ENCODE results near the gene PIGX. TPM values are rescaled to one million over a fixed set of nuclear protein-coding genes. Genes with fewer than 3 reads are reported as not detected.

PIGX gene
- total RNA-seq, 8 experiments from 2014 or later, result 9.8 to 35.3 (median 24.3) TPM

DNA sequence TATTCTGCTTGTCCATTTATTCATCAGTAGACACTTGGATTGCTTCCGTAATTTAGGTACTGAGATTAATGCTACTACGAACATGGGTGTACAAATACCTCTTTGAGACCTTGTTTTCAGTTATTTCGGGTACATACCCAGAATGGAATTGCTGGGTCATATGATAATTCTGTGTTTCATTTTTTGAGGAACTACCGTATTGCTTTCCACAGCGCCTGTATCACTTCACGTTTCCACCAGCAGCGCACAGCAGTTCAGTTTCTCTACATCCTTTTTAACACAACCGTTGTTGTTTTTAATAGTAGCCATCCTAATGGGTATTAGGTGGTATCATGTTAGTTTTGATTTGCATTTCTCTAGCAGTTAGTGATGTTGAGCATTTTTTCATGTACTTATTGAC lies 36.9 kb downstream of the PIGX start:
- Histone ChIP-seq H3K4me1 (replicated peaks in 1 of 2) (no peaks in the 10 kb centered on the region), H3K27ac (no peak overlapping the region), H3K4me3 (no peak overlapping the region)
- ATAC-seq (replicated peaks in 6 of 8), result no peak
- 60 to 100% (median 96%) methylated on average over 2 to 7 of the region's 8 CpGs for WGBS, 10 experiments
- in situ Hi-C loops (cut with MboI; ENCODE audit: low pct_unique_long_range_greater_than_20kb in 2 of 9, low sequenced_read_pairs in 9 of 9, unreplicated experiment in 9 of 9), result no loop called here

DNA sequence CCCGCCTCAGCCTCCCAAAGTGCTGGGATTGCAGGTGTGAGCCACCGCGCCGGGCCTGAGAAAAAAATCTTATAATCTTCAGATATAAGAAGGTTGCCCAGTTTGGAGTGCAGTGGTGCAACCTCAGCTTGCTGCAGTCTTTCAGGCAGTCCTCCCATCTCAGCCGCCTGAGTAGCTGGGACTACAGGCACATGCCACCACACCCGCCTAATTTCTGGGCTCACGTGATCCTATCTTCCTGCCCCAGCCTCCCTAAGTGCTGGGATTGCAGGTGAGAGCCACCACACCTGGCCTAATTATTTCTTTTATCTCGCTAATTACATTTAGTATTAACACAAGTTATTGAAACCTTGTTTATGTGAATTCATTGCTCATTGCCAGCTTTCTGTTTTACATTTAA lies 41.0 kb downstream of the PIGX start:
- WGBS, 10 experiments, result 60 to 100% (median 88%) methylated on average over 1 to 8 of the region's 8 CpGs
- ATAC-seq (replicated peaks in 6 of 8), result no peak
- in situ Hi-C loops (cut with MboI; ENCODE audit: low pct_unique_long_range_greater_than_20kb in 2 of 9, low sequenced_read_pairs in 9 of 9, unreplicated experiment in 9 of 9), result no loop called here
- Histone ChIP-seq H3K27ac (no peak overlapping the region), H3K4me3 (no peak overlapping the region), H3K4me1 (replicated peaks in 1 of 2) (no peaks in the 10 kb centered on the region)

DNA sequence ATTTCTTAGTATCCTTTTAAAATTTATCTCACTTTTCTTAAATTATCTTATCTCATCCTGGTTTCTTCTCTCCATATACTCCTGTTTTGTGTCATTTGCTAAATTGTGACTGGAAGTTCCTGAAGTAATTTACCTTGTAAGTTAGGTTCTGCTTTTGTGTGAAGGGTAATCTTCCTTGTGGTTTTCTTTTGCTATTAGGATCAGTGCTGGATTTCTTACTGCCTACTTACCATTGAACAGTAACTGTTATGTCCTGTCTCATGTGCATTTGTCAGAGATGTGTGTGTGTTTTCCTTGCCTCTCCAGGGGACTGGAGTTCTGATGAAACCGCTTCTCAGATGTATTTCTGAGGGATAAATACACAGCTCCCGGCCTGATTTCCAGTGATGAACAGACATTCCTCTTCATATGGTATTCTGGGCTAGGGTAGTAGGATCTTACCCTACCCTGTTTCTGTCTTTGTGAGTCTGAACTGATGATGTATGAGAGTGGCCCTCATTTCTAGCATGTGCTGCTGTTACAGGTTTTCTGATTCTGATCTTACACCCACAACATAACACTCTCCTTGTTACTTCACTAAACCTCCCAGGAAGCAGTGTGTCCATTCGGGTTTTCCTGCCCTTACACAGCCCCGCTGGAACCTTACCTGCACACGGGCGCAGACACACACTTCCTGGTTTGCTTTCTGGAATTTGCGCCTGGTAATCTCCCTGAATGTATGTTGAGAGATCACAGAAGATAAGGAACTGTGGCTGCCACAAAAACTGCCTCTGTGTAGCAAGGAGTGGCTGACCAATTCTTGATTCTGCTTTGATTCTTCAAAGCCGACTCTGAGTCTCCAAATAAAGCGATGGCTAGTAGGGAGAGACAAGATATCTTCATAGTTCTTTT lies 42.2 kb downstream of the PIGX start:
- Histone ChIP-seq H3K4me3 (no peak overlapping the region), H3K4me1 (replicated peaks in 1 of 2) (no peaks in the 10 kb centered on the region), H3K27ac (no peak overlapping the region)
- in situ Hi-C loops (cut with MboI; ENCODE audit: low pct_unique_long_range_greater_than_20kb in 2 of 9, low sequenced_read_pairs in 9 of 9, unreplicated experiment in 9 of 9), result no loop called here
- WGBS, 10 experiments, result 83 to 100% (median 96%) methylated on average over 1 to 9 of the region's 9 CpGs; no CpG with 5 or more reads in 2 of the 10 experiments
- ATAC-seq (replicated peaks in 6 of 8), result no peak

DNA sequence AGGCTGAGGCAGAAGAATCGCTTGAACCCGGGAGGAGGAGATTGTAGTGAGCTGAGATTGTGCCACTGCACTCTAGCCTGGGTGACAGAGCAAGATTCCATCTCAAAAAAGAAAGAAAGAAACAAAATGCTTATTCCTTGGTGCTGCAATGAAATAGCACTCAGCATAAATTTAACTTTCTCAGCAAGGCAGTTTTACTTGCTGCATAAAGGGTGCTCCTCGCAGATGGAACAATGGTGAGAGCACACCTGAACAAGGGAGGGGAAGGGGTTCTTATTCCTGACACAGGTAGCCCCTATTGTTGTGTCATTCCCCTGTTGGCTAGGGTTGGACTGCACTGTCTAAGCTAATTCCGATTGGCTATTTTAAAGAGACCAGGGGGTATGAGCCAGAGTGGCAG lies 44.6 kb downstream of the PIGX start:
- H3K4me3 ChIP-seq, result no peak overlapping the region
- no peak for ATAC-seq (replicated peaks in 6 of 8)
- H3K27ac ChIP-seq, result no peak overlapping the region
- WGBS, 10 experiments, result 0 to 100% (median 77%) methylated on average over 1 to 3 of the region's 4 CpGs; no CpG with 5 or more reads in 2 of the 10 experiments
- H3K4me1 ChIP-seq (replicated peaks in 1 of 2), result no peaks in the 10 kb centered on the region
- in situ Hi-C loops (cut with MboI; ENCODE audit: low pct_unique_long_range_greater_than_20kb in 2 of 9, low sequenced_read_pairs in 9 of 9, unreplicated experiment in 9 of 9), result no loop called here

DNA sequence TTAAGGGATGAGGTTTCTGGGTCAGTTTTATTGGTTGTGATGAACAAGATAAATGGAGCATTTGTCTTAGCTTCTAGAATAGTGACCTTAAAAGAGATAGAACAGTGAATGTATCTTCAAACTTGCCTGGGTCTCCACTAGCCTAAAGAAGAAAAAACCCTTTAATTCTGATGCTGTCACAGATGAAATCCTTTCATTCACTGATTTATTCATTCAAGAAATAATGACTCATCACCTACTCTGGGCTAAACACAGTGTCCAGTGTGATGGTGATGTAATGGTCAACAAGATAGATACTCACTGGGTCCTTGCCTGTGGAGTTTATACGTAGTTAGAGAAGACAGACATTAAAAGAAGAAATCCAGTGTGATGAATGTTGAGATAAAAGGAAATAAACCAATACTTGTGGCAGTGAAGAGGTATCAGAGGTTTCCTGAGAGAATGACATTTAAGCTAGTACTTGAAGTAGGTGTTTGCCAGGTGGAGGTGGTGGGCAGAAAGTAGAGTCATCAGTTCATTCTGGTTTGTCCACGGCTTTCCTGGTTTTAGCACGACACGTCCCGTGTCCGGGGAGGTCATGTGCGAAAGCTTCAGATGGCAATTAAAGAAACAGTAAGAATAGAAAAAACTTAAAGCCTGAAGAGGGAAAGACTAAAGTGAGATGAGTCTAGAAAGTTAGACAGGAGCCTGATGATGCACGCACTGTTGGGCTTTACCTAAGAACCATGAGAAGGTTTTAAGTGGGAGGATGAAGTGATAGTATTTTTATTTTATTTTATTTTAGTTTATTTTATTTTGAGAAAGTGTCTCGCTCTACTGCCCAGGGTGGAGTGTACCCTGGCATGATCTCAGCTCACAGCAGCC lies 45.9 kb downstream of the PIGX start:
- Histone ChIP-seq H3K4me1 (replicated peaks in 1 of 2) (no peaks in the 10 kb centered on the region), H3K4me3 (no peak overlapping the region), H3K27ac (no peak overlapping the region)
- ATAC-seq (replicated peaks in 6 of 8), result peak in 7 of 8 experiments; percentile 98 to 100 (median 99)
- WGBS, 10 experiments, result 67 to 100% (median 88%) methylated on average over 2 to 9 of the region's 9 CpGs
- in situ Hi-C loops (cut with MboI; ENCODE audit: low pct_unique_long_range_greater_than_20kb in 2 of 9, low sequenced_read_pairs in 9 of 9, unreplicated experiment in 9 of 9), result no loop called here

DNA sequence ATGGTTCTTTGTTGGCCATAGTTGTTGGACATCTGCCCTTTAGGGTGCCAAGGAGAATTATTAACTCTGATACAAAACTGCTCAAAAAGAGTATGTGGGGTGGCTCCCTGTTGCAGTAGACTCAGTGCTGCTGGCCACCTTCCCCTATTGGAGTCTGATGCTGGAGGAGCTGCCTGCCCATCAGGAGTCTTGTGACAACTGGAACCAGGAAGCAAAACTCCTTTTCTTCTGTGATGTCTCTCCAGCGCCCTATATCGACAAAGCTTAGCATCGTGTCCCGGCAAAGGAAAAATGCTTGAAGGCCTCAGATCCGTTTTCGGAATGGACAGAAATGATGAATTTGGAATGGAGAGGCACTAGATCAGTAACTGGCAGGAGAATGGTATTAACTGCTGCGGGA lies 51.0 kb downstream of the PIGX start:
- no peak for ATAC-seq (replicated peaks in 6 of 8)
- Histone ChIP-seq H3K4me1 (replicated peaks in 1 of 2) (no peaks in the 10 kb centered on the region), H3K4me3 (no peak overlapping the region), H3K27ac (no peak overlapping the region)
- 62 to 95% (median 91%) methylated on average over 3 to 7 of the region's 7 CpGs; no CpG with 5 or more reads in 3 of the 10 experiments for WGBS, 10 experiments
- in situ Hi-C loops (cut with MboI; ENCODE audit: low pct_unique_long_range_greater_than_20kb in 2 of 9, low sequenced_read_pairs in 9 of 9, unreplicated experiment in 9 of 9), result no loop called here

DNA sequence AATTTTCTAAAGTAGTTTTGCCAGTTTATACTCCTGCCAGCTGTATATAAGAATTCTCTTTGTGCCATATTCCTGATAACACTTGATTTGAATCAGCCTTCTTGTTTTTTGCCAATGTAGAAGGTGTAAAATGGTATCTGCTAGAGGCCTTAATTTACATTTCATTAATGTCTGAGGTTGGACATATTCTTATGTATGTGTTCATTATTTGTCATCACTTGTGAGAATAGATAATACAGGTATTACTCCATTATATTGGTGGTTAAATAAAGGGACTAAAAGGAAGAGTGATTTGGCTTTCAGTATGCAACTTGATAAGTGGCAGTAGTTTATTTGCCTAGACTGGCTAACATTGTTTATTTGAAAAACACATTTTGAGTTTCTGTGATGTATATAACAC lies 53.3 kb downstream of the PIGX start:
- ATAC-seq (replicated peaks in 6 of 8), result no peak
- in situ Hi-C loops (cut with MboI; ENCODE audit: low pct_unique_long_range_greater_than_20kb in 2 of 9, low sequenced_read_pairs in 9 of 9, unreplicated experiment in 9 of 9), result no loop called here
- Histone ChIP-seq H3K27ac (no peak overlapping the region), H3K4me3 (no peak overlapping the region), H3K4me1 (replicated peaks in 1 of 2) (no peaks in the 10 kb centered on the region)

DNA sequence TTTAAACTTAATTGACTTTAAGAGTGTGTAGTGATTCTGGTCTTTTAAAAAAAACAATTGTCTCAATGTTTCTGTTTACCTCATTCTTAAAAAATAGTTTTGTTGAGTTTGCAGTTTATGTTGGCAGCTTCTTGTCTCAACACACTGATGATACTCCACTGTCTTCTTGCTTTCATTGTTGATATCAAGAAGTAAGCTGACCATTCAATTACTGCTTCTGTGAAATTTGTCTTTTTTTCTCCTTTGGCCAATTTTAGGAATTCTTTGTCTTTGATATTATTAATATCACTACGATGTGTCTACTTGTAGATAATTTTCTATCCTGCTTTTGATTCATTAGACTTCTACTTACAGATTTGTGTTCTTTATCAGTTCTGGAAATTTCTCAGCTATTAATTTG lies 58.9 kb downstream of the PIGX start:
- Histone ChIP-seq H3K4me3 (no peak overlapping the region), H3K4me1 (replicated peaks in 1 of 2) (no peaks in the 10 kb centered on the region), H3K27ac (no peak overlapping the region)
- WGBS, 10 experiments, result 75 to 100% (median 100%) methylated on average over 1 of the region's 1 CpG; no CpG with 5 or more reads in 1 of the 10 experiments
- in situ Hi-C loops (cut with MboI; ENCODE audit: low pct_unique_long_range_greater_than_20kb in 2 of 9, low sequenced_read_pairs in 9 of 9, unreplicated experiment in 9 of 9), result no loop called here
- no peak for ATAC-seq (replicated peaks in 6 of 8)

DNA sequence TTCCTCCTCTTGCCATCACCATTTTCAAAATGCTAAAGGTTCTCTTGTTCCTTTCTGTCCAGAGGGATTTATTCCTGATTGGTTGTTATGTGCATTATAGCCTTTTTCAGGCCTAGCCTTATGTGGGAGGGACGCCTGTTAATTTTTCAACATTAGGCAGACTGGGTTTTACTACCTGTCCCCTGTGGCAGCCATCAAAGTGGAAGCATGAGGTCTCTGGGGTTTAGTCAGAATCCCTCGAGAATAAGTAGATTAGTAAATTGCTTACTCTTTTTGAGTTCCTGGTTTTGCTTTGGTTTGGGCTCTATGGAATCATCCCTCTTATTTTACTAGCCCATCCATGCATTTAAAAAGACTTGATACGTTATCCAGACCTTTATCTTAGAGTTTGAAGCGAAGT lies 59.9 kb downstream of the PIGX start:
- H3K4me1 ChIP-seq (replicated peaks in 1 of 2), result no peaks in the 10 kb centered on the region
- ATAC-seq (replicated peaks in 6 of 8), result no peak
- in situ Hi-C loops (cut with MboI; ENCODE audit: low pct_unique_long_range_greater_than_20kb in 2 of 9, low sequenced_read_pairs in 9 of 9, unreplicated experiment in 9 of 9), result no loop called here
- no peak overlapping the region for H3K4me3 ChIP-seq
- 70 to 100% (median 97%) methylated on average over 2 to 4 of the region's 4 CpGs; no CpG with 5 or more reads in 2 of the 10 experiments for WGBS, 10 experiments
- H3K27ac ChIP-seq, result no peak overlapping the region

DNA sequence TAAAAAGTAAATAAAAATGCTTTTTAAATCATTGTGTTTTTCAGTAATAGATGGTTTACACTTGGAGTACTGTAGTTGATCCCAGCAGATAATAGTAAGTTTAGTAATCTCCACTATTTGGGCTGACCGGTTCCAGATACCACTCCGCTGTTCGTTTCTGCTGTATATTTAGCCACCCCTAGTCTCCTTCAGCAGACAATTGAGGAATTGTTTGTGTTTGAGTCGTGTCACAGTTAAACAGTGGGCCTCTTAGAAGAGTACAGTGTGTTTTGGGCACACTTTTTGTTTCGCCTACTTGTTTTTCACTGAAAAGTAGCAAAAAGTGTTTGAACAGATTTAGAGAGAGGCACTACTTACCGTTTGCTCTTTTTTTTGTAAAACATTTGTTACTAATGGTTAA lies 60.7 kb downstream of the PIGX start:
- no peak overlapping the region for H3K4me3 ChIP-seq
- in situ Hi-C loops (cut with MboI; ENCODE audit: low pct_unique_long_range_greater_than_20kb in 2 of 9, low sequenced_read_pairs in 9 of 9, unreplicated experiment in 9 of 9), result no loop called here
- ATAC-seq (replicated peaks in 6 of 8), result peak in 1 of 8 experiments; percentile 27
- WGBS, 10 experiments, result 50 to 100% (median 95%) methylated on average over 1 to 6 of the region's 6 CpGs
- H3K4me1 ChIP-seq (replicated peaks in 1 of 2), result no peaks in the 10 kb centered on the region
- no peak overlapping the region for H3K27ac ChIP-seq

DNA sequence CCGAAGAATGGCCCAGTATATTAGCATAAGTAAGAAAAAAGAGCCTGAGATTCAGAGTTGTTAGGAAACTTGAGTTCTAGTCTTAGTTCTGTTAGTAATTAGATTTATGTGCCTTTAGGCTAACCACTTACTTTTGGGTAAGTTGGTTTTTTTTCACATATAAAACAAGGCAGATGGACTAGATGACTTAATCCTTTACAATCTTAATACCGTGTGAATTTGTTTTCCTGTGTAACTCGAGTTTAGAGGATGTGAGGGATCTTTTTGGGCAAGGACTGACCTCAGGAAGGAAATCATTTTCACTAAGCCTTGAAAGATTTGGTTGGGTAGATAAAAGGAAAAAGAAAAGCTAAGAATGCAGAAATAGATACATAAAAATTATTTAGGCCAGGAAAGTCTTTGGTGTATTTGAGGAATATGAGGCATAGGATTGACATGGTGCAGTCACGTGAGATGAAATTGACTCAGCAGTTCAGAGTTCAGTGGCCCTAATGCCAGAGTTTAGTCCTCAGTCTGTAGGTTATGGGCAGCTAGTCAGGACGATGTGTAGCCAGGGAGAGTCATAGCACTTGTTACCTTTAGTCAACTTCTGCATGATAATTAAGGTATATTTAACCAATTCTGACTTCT lies 62.1 kb downstream of the PIGX start:
- H3K4me3 ChIP-seq, result no peak overlapping the region
- ATAC-seq (replicated peaks in 6 of 8), result no peak
- no peaks in the 10 kb centered on the region for H3K4me1 ChIP-seq (replicated peaks in 1 of 2)
- 28 to 100% (median 83%) methylated on average over 1 to 5 of the region's 5 CpGs for WGBS, 10 experiments
- in situ Hi-C loops (cut with MboI; ENCODE audit: low pct_unique_long_range_greater_than_20kb in 2 of 9, low sequenced_read_pairs in 9 of 9, unreplicated experiment in 9 of 9), result no loop called here
- H3K27ac ChIP-seq, result no peak overlapping the region

DNA sequence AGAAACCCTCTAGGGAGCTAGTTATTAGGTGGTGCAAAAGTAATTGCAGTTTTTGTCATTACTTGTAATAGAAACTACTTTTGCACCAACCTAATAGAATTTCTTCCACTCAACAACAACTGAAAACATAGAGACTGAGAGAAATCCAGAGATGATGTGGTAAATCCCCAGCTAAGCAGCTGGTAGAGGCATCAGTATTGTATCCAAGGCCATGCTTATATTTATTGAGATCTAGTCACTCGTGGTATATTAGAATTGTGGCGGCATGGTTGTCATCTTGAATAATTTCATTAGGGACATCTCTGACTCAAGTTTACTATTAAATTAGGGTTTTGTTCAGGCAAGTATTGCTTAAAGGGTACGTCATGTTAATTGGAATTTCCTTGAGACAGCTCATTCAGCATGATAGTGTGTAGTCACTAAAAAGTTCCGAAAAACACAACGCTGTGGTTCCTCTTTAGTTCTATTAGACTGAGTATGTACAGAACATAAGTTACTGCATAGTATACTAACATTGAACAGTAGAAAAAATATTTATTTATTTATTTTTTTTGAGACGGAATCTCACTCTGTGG lies 62.8 kb downstream of the PIGX start:
- ATAC-seq (replicated peaks in 6 of 8), result peak in 1 of 8 experiments; percentile 60
- 19 to 100% (median 95%) methylated on average over 2 to 5 of the region's 6 CpGs; no CpG with 5 or more reads in 1 of the 10 experiments for WGBS, 10 experiments
- H3K4me1 ChIP-seq (replicated peaks in 1 of 2), result no peaks in the 10 kb centered on the region
- no peak overlapping the region for H3K4me3 ChIP-seq
- in situ Hi-C loops (cut with MboI; ENCODE audit: low pct_unique_long_range_greater_than_20kb in 2 of 9, low sequenced_read_pairs in 9 of 9, unreplicated experiment in 9 of 9), result no loop called here
- no peak overlapping the region for H3K27ac ChIP-seq

DNA sequence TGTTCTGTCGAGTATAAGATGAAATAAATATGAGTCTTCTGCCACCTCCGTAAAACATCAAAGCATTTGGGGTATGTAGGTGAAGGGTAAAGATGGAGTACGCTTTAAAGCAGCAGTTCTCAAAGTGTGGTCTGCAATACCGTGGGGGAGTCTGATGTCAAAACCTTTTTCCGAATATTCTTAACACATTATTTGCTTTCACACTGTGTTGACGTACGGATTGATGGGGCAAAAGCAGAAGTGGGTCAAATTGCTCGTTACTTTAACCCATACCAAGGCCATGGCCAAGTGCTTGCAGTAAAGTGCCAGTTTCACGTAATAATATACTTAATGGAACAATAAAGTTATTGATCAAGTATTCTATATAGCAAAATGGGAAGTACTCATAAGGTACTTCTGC lies 63.8 kb downstream of the PIGX start:
- WGBS, 10 experiments, result 77 to 100% (median 90%) methylated on average over 2 to 9 of the region's 9 CpGs
- no peak for ATAC-seq (replicated peaks in 6 of 8)
- Histone ChIP-seq H3K4me1 (replicated peaks in 1 of 2) (no peaks in the 10 kb centered on the region), H3K27ac (no peak overlapping the region), H3K4me3 (no peak overlapping the region)
- in situ Hi-C loops (cut with MboI; ENCODE audit: low pct_unique_long_range_greater_than_20kb in 2 of 9, low sequenced_read_pairs in 9 of 9, unreplicated experiment in 9 of 9), result no loop called here

All from motor neuron (in vitro differentiated cells).